Stimulated activated CD8-positive, alpha-beta memory T cell treated with anti-CD3 and anti-CD28 coated beads, Interleukin-15, amount 100 ng/mL, for 48 hours (primary cell): ENCODE data around the gene CPNE1.

Source experiments
- DNase-seq, 2 donors: peaks; one replicate each; pipeline ENCODE4 v3.0.0-alpha.2; 2020; ENCODE audit warnings: low read depth in 2 of 2

The CPNE1 gene

GRCh38 chr20:35620818-35621559, 43.7 kb downstream of the CPNE1 start:
- no peak for DNase-seq

DNA sequence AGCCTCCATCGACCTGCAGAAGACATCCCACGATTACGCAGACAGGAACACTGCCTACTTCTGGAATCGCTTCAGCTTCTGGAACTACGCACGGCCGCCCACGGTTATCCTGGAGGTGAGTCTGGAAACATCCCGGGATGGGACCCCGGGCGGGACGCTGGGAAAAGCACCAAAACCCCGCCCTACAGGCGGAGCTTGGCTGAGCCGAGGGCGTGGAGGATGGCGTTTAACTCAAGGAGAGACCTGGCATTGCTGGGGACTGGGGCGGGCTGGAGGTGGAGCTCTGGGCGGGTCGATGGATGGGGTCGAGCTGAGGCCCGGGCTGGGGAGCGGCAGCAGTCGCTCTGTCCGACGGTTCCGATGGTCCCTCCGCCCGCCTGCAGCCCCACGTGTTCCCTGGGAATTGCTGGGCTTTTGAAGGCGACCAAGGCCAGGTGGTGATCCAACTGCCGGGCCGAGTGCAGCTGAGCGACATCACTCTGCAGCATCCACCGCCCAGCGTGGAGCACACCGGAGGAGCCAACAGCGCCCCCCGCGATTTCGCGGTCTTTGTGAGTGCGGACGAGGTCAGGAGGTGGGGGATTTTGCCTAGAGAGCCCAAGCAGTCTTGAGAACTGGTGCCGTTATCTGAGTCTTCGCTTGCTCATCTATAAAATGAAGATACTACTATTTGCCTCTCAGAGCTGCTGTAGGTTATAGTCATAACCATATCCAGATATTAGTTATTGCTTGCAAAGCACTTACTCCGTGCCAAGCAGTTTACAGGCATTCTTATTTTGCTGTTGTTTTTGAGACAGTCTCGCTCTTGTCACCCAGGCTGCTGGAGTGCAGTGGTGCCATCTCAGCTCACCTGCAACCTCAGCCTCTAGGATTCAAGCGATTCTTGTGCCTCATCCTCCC, 45.3 kb downstream of the CPNE1 start:
- DNase-seq: peak; percentile 71 to 83

GRCh38 chr20:35618263-35619131, 46.2 kb downstream of the CPNE1 start:
- DNase-seq: no peak

DNA sequence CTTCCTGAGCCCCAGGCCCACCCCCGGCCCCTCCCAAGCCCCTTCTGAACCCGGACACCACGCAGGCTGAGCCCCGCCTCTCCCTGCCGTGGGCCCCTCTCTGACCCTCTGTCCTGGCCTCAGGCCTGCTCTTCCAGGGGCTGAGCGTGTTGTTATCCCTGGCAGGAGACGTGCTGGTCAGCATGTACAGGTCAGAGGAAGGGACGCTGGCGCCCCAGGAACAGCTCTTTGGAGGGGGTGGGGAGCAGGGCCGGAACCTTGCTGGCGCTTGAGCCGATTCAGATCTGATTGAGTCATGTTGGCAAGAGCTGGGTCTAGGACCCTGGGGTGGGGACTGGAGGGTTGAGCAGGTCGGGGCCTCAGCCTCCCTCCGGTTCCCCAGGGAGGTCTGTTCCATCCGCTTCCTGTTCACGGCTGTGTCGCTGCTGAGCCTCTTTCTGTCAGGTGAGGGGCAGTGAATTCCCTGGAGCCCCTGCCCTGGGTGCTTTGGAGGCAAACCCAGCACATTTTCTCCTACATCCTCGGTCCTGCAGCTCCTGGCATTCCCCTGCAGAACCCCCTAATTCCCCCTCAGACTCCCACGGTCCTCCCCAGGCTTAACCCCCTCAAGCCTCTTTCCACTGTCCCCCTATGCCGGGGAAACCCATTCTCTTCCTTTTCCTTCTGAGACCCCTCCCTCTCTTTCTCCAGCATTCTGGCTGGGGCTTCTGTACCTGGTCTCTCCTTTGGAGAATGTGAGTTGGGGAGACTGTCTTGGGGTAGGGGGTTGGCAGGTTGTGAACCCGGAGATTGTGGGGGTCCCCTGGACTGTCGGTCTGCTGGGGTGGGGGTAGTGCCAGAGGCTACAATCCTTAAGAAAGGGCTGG, 47.1 kb downstream of the CPNE1 start:
- peak; percentile 30 to 48 for DNase-seq

GRCh38 chr20:35616465-35617396, 48.0 kb downstream of the CPNE1 start:
- DNase-seq: peak in 1 of 2 donors; percentile 57

DNA sequence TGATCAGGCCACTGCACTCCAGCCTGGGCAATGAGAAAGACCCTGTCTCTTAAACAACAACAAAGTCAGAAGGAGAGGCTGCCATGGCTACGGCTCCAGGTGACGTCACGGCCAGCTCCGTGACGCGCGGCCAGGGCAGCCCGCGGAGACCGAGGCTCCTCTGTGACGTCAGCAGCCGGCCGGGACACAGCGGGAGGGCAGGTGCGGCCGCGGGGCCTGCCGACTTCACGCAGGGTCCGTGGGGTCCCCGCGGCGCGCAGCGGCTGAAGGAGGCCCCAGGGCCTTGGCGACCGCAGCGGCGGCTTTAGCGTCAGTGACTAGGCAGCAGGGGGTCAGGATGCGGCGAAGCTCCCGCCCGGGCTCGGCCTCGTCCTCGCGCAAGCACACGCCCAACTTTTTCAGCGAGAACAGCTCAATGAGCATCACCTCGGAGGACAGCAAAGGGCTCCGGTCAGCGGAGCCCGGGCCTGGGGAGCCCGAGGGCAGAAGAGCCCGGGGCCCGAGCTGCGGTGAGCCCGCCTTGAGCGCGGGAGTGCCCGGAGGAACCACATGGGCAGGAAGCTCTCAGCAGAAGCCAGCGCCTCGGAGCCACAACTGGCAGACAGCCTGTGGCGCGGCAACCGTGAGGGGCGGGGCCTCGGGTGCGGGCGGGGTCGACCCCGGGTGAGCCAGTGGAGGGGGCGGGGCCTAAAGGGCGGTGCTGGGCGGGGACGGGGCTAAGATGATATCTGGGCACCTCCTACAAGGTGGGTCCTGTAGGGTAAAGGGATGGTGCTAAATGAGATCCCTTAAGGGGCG, 48.8 kb downstream of the CPNE1 start, which contains the start of gene SPAG4:
SPAG4 (plus strand) TSS at position 163 of the 798 bp plus-strand sequence; CDS start at position 338, 175 bp downstream.
- DNase-seq: peak; percentile 100

DNA sequence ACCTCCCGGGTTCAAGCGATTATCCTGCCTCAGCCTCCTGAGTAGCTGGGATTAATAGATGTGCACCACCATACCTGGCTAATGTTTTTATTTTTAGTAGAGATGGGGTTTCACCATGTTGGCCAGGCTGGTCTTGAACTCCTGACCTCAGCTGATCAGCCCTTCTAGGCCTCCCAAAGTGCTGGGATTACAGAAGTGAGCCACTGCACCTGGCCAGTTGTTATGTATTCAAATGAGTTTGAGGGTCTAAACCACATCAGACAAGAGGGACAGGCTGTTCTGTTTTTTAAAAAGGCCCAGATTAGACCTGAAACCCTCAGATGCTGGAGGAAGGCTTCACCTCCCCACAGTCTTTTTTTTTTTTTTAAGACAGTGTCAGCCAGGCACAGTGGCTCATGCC, 53.2 kb downstream of the CPNE1 start:
- no peak for DNase-seq

DNA sequence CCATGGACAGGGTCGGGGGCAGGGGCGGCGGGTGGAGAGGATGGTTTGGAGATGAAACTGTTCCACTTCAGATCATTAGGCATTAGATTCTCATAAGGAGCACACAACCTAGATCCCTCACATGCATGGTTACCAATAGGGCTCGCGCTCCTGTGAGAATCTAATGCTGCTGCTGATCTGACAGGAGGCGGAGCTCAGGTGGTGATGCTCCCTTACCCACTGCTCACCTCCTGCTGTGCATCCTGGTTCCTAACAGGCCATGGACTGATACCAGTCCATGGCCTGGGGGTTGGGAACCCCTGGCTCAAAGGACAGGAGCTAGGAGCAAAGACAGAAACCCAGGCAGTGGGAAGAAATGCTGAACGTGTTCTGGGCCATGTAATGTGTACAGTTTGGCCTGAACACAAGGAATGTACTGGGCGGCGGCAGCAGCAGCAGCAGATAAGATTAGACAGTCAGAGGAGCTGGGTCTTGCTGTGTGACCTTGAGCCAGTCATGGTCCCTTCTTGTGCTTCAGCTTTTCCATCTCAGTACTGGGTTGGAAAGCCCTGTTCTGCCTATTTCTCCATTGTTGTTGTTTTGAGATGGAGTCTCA, 53.8 kb downstream of the CPNE1 start:
- DNase-seq: no peak

GRCh38 chr20:35607003-35607735, 57.5 kb downstream of the CPNE1 start:
- no peak for DNase-seq

GRCh38 chr20:35606127-35606526, 58.6 kb downstream of the CPNE1 start:
- DNase-seq: no peak

GRCh38 chr20:35604449-35604747, 60.3 kb downstream of the CPNE1 start:
- DNase-seq: no peak

DNA sequence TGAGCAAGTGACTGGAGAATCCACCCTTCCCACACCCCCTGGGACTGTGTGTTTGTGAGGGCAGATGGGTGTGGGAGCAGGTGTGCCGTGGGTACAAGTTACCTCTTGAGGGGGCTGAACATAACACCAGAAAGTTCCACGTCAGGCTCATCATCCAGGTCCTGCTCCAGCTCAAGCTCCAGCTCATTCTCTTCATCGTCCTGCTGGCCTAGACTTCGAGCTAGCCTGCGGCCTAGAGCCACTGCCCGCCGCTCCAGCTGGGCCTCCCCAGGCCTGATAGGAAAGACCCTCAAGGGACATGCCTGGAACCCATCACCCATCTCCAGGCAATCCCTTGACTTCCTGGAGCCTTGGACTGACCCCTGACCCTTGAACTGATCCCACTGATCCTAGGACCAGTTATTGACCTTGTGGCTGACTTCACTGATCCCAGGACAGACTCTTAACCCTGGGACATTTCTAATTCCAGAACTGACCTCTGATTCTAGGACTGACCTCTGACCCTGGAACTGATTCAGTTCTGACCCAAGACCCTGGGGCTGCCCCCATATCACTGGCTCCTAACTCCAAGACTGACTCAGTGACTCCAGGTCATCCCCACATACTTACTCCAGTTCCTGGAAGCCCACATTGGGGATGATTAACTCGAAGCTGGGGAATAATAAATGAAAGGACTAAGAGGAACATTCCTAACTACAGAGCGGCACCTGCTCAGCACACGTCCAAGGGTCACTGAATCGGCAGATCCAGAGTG, 60.8 kb downstream of the CPNE1 start:
- no peak for DNase-seq

- DNase-seq: no peak
These were observed 61.7 kb downstream of the CPNE1 start for GRCh38 chr20:35602851-35603495.

- no peak for DNase-seq
These were observed 62.7 kb downstream of the CPNE1 start for GRCh38 chr20:35601990-35602389.

- DNase-seq: peak; percentile 52 to 67
These were observed 63.4 kb downstream of the CPNE1 start for GRCh38 chr20:35600993-35601973.
